ENCODE results near the gene ARID3A.

ARID3A gene

DNA sequence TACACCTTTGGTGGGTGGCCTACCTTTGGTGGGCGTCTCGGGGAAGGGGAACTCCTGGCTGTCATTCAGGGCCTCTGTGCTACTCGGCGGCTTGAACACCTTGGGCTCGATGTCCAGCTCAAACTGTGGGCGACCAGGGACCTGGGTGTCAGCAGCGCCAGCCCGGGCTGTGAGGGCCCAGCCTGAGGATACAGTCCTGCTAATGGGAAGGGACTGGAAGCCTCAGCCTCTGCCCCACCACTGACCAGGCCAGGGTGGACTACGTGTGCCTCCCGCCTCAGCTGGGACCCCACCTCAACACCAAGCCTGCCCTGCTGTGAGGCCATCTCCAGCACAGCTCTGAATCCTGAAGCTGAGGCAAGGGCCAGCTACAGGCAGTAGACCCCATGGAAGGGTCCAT is 87.4 kb downstream of the ARID3A start:
- H3K27ac ChIP-seq (ENCODE audit: low read length), result no peak overlapping the region
- H2AFZ ChIP-seq (ENCODE audit: low read length), result no peak overlapping the region
- peaks cover 19% of the 10 kb centered on the region for H3K36me3 ChIP-seq (replicated peaks; ENCODE audit: insufficient read depth, low read length)
- H4K20me1 ChIP-seq (ENCODE audit: insufficient read depth, low read length), result peaks cover 14% of the 10 kb centered on the region
- TF ChIP-seq, protein P1, sequence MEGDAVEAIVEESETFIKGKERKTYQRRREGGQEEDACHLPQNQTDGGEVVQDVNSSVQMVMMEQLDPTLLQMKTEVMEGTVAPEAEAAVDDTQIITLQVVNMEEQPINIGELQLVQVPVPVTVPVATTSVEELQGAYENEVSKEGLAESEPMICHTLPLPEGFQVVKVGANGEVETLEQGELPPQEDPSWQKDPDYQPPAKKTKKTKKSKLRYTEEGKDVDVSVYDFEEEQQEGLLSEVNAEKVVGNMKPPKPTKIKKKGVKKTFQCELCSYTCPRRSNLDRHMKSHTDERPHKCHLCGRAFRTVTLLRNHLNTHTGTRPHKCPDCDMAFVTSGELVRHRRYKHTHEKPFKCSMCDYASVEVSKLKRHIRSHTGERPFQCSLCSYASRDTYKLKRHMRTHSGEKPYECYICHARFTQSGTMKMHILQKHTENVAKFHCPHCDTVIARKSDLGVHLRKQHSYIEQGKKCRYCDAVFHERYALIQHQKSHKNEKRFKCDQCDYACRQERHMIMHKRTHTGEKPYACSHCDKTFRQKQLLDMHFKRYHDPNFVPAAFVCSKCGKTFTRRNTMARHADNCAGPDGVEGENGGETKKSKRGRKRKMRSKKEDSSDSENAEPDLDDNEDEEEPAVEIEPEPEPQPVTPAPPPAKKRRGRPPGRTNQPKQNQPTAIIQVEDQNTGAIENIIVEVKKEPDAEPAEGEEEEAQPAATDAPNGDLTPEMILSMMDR (IDR thresholded peaks at IDR 0.05; ENCODE audit: low read length), result no peak
- TF ChIP-seq EZH2 (optimal IDR thresholded peaks at IDR 0.05; ENCODE audit: low read depth, low read length) (no peak), EZH2phosphoT487 (IDR thresholded peaks at IDR 0.05; ENCODE audit: low read length) (no peak)
- no peak for DNase-seq
- H3K4me2 ChIP-seq (ENCODE audit: low read depth, low read length), result no peak overlapping the region
- peaks cover 63% of the 10 kb centered on the region for H3K79me2 ChIP-seq (ENCODE audit: low read length)
- no peaks in the 10 kb centered on the region for H3K9me3 ChIP-seq (replicated peaks; ENCODE audit: insufficient read depth, low read length)
- no peaks in the 10 kb centered on the region for H3K9me2 ChIP-seq (replicated peaks; ENCODE audit: insufficient read depth, low read length)
- H3K9ac ChIP-seq (ENCODE audit: low read length), result no peak overlapping the region
- peaks cover 13% of the 10 kb centered on the region for H3F3A ChIP-seq (ENCODE audit: insufficient read depth, low read length)
- H3K27me3 ChIP-seq (replicated peaks; ENCODE audit: insufficient read depth, low read length), result no peaks in the 10 kb centered on the region
- peaks cover 30% of the 10 kb centered on the region for H3K4me1 ChIP-seq (ENCODE audit: low read length)
- H3K4me3 ChIP-seq (ENCODE audit: low read length), result no peak overlapping the region

GRCh38 chr19:1014161-1015060 is 88.6 kb downstream of the ARID3A start:
- H3K9ac ChIP-seq (ENCODE audit: low read length), result no peak overlapping the region
- H3K4me1 ChIP-seq (ENCODE audit: low read length), result peaks cover 42% of the 10 kb centered on the region
- no peak overlapping the region for H3K4me2 ChIP-seq (ENCODE audit: low read depth, low read length)
- no peak overlapping the region for H3K27ac ChIP-seq (ENCODE audit: low read length)
- H4K20me1 ChIP-seq (ENCODE audit: insufficient read depth, low read length), result peaks cover 20% of the 10 kb centered on the region
- no peaks in the 10 kb centered on the region for H3K27me3 ChIP-seq (replicated peaks; ENCODE audit: insufficient read depth, low read length)
- H3K9me3 ChIP-seq (replicated peaks; ENCODE audit: insufficient read depth, low read length), result no peaks in the 10 kb centered on the region
- H3F3A ChIP-seq (ENCODE audit: insufficient read depth, low read length), result peaks cover 15% of the 10 kb centered on the region
- no peak overlapping the region for H2AFZ ChIP-seq (ENCODE audit: low read length)
- no peak overlapping the region for H3K4me3 ChIP-seq (ENCODE audit: low read length)
- TF ChIP-seq EZH2phosphoT487 (IDR thresholded peaks at IDR 0.05; ENCODE audit: low read length) (no peak), EZH2 (optimal IDR thresholded peaks at IDR 0.05; ENCODE audit: low read depth, low read length) (no peak)
- TF ChIP-seq, protein P1 (IDR thresholded peaks at IDR 0.05; ENCODE audit: low read length), result no peak
- no peak for DNase-seq
- H3K79me2 ChIP-seq (ENCODE audit: low read length), result peaks cover 75% of the 10 kb centered on the region
- no peaks in the 10 kb centered on the region for H3K9me2 ChIP-seq (replicated peaks; ENCODE audit: insufficient read depth, low read length)
- peaks cover 19% of the 10 kb centered on the region for H3K36me3 ChIP-seq (replicated peaks; ENCODE audit: insufficient read depth, low read length)

- H4K20me1 ChIP-seq (ENCODE audit: insufficient read depth, low read length), result peaks cover 25% of the 10 kb centered on the region
- peak overlapping the region; percentile 14; the same call in 1 of the 2 replicates for H3K9ac ChIP-seq (ENCODE audit: low read length)
Measured at GRCh38 chr19:1015061-1015781, 89.4 kb downstream of the ARID3A start.

More at GRCh38 chr19:1015061-1015781, 89.4 kb downstream of the ARID3A start:
- no peak overlapping the region for H2AFZ ChIP-seq (ENCODE audit: low read length)
- no peaks in the 10 kb centered on the region for H3K27me3 ChIP-seq (replicated peaks; ENCODE audit: insufficient read depth, low read length)
- peaks cover 83% of the 10 kb centered on the region for H3K79me2 ChIP-seq (ENCODE audit: low read length)
- H3K4me2 ChIP-seq (ENCODE audit: low read depth, low read length), result peak overlapping the region; percentile 73; the same call in 1 of the 2 replicates
- peak overlapping the region; percentile 60; the same call in 1 of the 2 replicates for H3K27ac ChIP-seq (ENCODE audit: low read length)
- H3K9me2 ChIP-seq (replicated peaks; ENCODE audit: insufficient read depth, low read length), result no peaks in the 10 kb centered on the region
- no peak overlapping the region for H3K4me3 ChIP-seq (ENCODE audit: low read length)
- no peaks in the 10 kb centered on the region for H3K9me3 ChIP-seq (replicated peaks; ENCODE audit: insufficient read depth, low read length)
- H3K36me3 ChIP-seq (replicated peaks; ENCODE audit: insufficient read depth, low read length), result peaks cover 13% of the 10 kb centered on the region
- H3F3A ChIP-seq (ENCODE audit: insufficient read depth, low read length), result peaks cover 18% of the 10 kb centered on the region
- DNase-seq, result no peak
- no peak for TF ChIP-seq EZH2 (optimal IDR thresholded peaks at IDR 0.05; ENCODE audit: low read depth, low read length)
- TF ChIP-seq EZH2phosphoT487 (IDR thresholded peaks at IDR 0.05; ENCODE audit: low read length), result no peak
- TF ChIP-seq, protein P1 (IDR thresholded peaks at IDR 0.05; ENCODE audit: low read length), result no peak
- H3K4me1 ChIP-seq (ENCODE audit: low read length), result peaks cover 45% of the 10 kb centered on the region

Data from MM.1S (cell line).